ENCODE data around the gene SLX9.

The SLX9 gene

DNA sequence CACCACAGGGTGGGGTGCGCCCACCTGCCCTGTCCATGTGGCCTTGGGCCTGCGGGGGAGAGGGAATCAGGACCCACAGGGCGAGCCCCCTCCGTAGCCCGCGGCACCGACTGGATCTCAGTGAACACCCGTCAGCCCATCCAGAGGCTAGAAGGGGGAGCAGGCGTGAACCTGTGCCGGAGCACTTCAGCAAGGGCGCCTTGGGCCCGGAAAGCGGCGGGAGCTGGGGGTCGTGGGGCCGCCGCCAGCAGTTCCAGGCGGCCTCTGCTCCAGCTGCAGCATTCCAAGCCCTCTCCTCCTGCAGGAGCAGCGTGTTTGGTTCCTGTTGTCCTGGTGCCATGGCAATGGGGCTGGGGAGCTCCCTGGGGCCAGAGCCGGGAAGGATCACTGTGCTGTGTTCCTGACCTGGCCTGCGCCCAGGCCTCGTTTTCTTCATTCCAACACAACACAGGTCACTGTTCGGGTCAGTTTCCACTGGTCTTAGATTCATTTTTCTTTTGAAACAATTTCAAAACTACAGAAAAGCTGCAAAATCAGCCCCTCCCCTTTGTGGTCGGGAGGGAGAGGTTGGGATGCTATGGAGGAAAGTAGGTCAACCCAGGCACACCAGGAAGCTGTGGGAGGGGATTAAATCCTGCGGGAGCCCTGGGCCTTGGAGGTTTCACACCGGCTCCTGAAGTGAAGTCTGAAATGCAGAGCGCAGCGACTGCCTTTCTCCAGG lies 18.8 kb downstream of the SLX9 start:
- Histone ChIP-seq H3K36me3 (ENCODE audit: insufficient read depth, low read length) (peaks cover 89% of the 10 kb centered on the region), H3K9ac (ENCODE audit: low read depth, low read length) (no peak overlapping the region)
- no peak for DNase-seq

DNA sequence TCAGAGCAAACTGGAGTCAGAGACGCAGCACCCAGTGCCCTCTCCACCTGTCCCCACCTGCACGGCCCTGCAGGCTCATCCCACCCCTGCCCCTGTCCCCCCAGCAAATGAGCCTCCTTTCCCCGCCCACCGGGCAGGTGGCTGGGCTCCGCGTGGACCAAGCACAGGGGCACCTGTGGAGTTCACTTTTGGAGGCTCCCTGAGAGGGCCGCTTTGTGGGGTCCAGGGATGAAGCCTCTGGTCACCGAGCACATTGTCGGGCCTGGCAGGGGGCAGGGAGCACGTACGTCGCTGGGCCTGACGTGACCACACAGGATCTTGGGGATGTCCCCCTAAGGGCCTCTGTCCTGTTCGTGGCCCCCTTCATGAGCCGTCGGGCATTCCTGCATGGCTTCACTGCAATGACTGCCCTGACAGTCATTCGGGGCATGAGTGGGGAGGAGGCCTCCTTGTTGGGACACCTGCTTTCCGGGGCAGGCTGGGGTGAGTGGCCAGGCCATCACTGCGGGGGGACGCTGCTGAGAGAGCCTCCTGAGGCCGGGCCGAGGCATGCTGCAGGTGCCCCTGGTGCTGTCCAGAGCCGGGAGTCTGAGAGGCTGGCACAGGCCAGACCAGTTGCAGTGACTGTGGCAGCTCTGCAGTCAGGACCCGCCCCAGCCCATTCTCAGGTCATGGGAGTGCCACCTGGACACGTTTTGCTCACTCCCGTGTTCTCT lies 19.7 kb downstream of the SLX9 start:
- Histone ChIP-seq H3K36me3 (ENCODE audit: insufficient read depth, low read length) (peaks cover 89% of the 10 kb centered on the region), H3K4me2 (ENCODE audit: insufficient read depth, low read length) (no peak overlapping the region), H3K27ac (ENCODE audit: low read length) (no peak overlapping the region), H4K20me1 (ENCODE audit: insufficient read depth, low read length) (peaks cover 51% of the 10 kb centered on the region), H3K4me3 (ENCODE audit: low read depth in 1 of 2, low read length in 2 of 2) (no peak overlapping the region), H3K27me3 (ENCODE audit: insufficient read depth, low read length, poor library complexity) (no peaks in the 10 kb centered on the region), H3K9ac (ENCODE audit: low read depth, low read length) (no peak overlapping the region), H3K9me3 (ENCODE audit: insufficient read depth, low read length, severe bottlenecking) (no peaks in the 10 kb centered on the region), H3K4me1 (ENCODE audit: insufficient read depth, low read length) (no peaks in the 10 kb centered on the region), H2AFZ (ENCODE audit: low read depth, low read length) (no peak overlapping the region), H3K79me2 (ENCODE audit: insufficient read depth, low read length) (peaks cover 36% of the 10 kb centered on the region)
- ATAC-seq (ENCODE audit: insufficient read depth, low read depth) (no peak), DNase-seq (no peak)
- TF ChIP-seq, protein P1, sequence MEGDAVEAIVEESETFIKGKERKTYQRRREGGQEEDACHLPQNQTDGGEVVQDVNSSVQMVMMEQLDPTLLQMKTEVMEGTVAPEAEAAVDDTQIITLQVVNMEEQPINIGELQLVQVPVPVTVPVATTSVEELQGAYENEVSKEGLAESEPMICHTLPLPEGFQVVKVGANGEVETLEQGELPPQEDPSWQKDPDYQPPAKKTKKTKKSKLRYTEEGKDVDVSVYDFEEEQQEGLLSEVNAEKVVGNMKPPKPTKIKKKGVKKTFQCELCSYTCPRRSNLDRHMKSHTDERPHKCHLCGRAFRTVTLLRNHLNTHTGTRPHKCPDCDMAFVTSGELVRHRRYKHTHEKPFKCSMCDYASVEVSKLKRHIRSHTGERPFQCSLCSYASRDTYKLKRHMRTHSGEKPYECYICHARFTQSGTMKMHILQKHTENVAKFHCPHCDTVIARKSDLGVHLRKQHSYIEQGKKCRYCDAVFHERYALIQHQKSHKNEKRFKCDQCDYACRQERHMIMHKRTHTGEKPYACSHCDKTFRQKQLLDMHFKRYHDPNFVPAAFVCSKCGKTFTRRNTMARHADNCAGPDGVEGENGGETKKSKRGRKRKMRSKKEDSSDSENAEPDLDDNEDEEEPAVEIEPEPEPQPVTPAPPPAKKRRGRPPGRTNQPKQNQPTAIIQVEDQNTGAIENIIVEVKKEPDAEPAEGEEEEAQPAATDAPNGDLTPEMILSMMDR (IDR thresholded peaks at IDR 0.05; ENCODE audit: borderline replicate concordance, extremely low read depth, low read length, poor library complexity, severe bottlenecking) = no peak
- no peak for TF ChIP-seq EZH2 (IDR thresholded peaks at IDR 0.05; ENCODE audit: borderline replicate concordance, low read depth, low read length, severe bottlenecking)

More for the DNA sequence above, 18.8 kb downstream of the SLX9 start:
- Histone ChIP-seq H3K27ac (ENCODE audit: low read length) (no peak overlapping the region), H3K4me3 (ENCODE audit: low read depth in 1 of 2, low read length in 2 of 2) (no peak overlapping the region), H3K4me1 (ENCODE audit: insufficient read depth, low read length) (no peaks in the 10 kb centered on the region), H3K4me2 (ENCODE audit: insufficient read depth, low read length) (no peak overlapping the region), H3K9me3 (ENCODE audit: insufficient read depth, low read length, severe bottlenecking) (no peaks in the 10 kb centered on the region), H3K79me2 (ENCODE audit: insufficient read depth, low read length) (peaks cover 43% of the 10 kb centered on the region), H3K27me3 (ENCODE audit: insufficient read depth, low read length, poor library complexity) (no peaks in the 10 kb centered on the region), H4K20me1 (ENCODE audit: insufficient read depth, low read length) (peaks cover 57% of the 10 kb centered on the region), H2AFZ (ENCODE audit: low read depth, low read length) (no peak overlapping the region)
- TF ChIP-seq, protein P1 (IDR thresholded peaks at IDR 0.05; ENCODE audit: borderline replicate concordance, extremely low read depth, low read length, poor library complexity, severe bottlenecking) = no peak
- no peak for TF ChIP-seq EZH2 (IDR thresholded peaks at IDR 0.05; ENCODE audit: borderline replicate concordance, low read depth, low read length, severe bottlenecking)
- no peak for ATAC-seq (ENCODE audit: insufficient read depth, low read depth)

DNA sequence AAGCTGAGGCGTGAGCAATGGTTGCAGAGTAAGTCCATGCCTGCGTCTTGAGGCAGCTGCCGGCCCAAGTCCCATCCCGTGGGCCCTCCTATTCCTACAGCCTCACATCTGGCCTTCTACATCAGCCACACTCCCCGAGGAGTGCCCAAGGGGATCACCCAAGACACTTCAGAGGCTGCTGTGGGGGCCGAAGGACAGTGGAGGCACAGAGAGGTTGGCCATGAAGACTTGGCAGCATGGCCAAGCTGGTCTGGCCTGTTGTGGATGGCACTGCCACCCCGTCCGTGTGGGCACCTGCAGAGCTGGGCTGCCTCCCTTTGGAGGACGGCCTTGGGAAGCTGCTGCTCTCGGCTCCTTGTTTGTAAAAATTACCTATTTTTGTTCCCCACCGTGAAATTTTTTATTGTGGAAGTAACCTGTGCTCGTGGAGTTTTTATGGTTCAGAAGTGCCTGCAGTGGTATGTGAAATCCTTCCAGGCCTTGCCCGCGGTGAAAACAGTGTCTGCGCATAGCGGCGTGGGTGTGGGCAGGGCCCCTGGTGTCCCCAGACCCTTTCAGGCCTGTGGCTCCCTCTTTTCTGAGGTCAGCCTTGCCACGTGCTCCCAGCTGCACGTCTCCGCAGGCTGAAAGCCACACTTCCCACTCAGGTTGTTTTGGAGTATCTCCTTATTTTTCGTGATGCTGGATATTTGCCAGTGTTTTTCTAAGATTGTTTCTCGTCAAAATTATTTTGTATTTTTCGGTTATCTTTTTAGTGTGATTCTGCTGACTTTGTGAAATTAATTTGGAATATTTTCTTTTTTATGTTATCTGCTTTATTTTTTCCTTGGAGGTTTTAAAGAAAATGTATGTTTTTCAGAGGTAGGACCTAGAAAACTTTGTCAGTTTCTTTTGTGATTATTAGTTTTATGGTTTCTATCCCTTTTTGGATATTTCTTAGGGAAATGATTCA lies 20.6 kb downstream of the SLX9 start:
- ATAC-seq (ENCODE audit: insufficient read depth, low read depth) (no peak), DNase-seq (no peak)
- no peaks in the 10 kb centered on the region for H3K27me3 ChIP-seq (ENCODE audit: insufficient read depth, low read length, poor library complexity)
- no peak overlapping the region for H3K27ac ChIP-seq (ENCODE audit: low read length)
- H3K9ac ChIP-seq (ENCODE audit: low read depth, low read length) = no peak overlapping the region
- H3K36me3 ChIP-seq (ENCODE audit: insufficient read depth, low read length) = peaks cover 89% of the 10 kb centered on the region
- peaks cover 27% of the 10 kb centered on the region for H3K79me2 ChIP-seq (ENCODE audit: insufficient read depth, low read length)
- H3K4me3 ChIP-seq (ENCODE audit: low read depth in 1 of 2, low read length in 2 of 2) = no peak overlapping the region
- peaks cover 46% of the 10 kb centered on the region for H4K20me1 ChIP-seq (ENCODE audit: insufficient read depth, low read length)
- no peaks in the 10 kb centered on the region for H3K4me1 ChIP-seq (ENCODE audit: insufficient read depth, low read length)
- H2AFZ ChIP-seq (ENCODE audit: low read depth, low read length) = no peak overlapping the region
- no peaks in the 10 kb centered on the region for H3K9me3 ChIP-seq (ENCODE audit: insufficient read depth, low read length, severe bottlenecking)
- TF ChIP-seq EZH2 (IDR thresholded peaks at IDR 0.05; ENCODE audit: borderline replicate concordance, low read depth, low read length, severe bottlenecking) = no peak
- TF ChIP-seq, protein P1 (IDR thresholded peaks at IDR 0.05; ENCODE audit: borderline replicate concordance, extremely low read depth, low read length, poor library complexity, severe bottlenecking) = no peak
- no peak overlapping the region for H3K4me2 ChIP-seq (ENCODE audit: insufficient read depth, low read length)

Data from DND-41 (cell line).